Stimulated activated CD8-positive, alpha-beta memory T cell treated with anti-CD3 and anti-CD28 coated beads, Interleukin-7, amount 100 ng/mL, for 1 hour (primary cell): ENCODE data around the gene RSRC1.

Source experiments
- DNase-seq, 2 donors: peaks; one replicate each; pipeline ENCODE4 v3.0.0-alpha.2; 2020; ENCODE audit warnings: low read depth in 2 of 2

The RSRC1 gene

GRCh38 chr3:158128755-158129154, 18.9 kb downstream of the RSRC1 start:
- no peak for DNase-seq

GRCh38 chr3:158134363-158134762, 24.5 kb downstream of the RSRC1 start:
- no peak for DNase-seq

- DNase-seq, result no peak
Measured at GRCh38 chr3:158140396-158140795, 30.5 kb downstream of the RSRC1 start.

GRCh38 chr3:158148218-158148617, 38.3 kb downstream of the RSRC1 start:
- no peak for DNase-seq

- DNase-seq, result no peak
Measured at GRCh38 chr3:158152186-158152585, 42.3 kb downstream of the RSRC1 start.

GRCh38 chr3:158158969-158159368, 49.1 kb downstream of the RSRC1 start:
- DNase-seq, result no peak

- no peak for DNase-seq
Measured at GRCh38 chr3:158159714-158160113, 49.8 kb downstream of the RSRC1 start.

GRCh38 chr3:158160958-158161357, 51.1 kb downstream of the RSRC1 start:
- no peak for DNase-seq

GRCh38 chr3:158165141-158165655, 55.3 kb downstream of the RSRC1 start:
- no peak for DNase-seq

- DNase-seq, result no peak
Measured at GRCh38 chr3:158165730-158166129, 55.8 kb downstream of the RSRC1 start.

- no peak for DNase-seq
Measured at GRCh38 chr3:158166223-158166622, 56.3 kb downstream of the RSRC1 start.

- DNase-seq, result no peak
Measured at GRCh38 chr3:158167737-158168557, 58.1 kb downstream of the RSRC1 start.

- DNase-seq, result no peak
Measured at GRCh38 chr3:158169091-158169491, 59.2 kb downstream of the RSRC1 start.

GRCh38 chr3:158181096-158181495, 71.2 kb downstream of the RSRC1 start:
- DNase-seq, result no peak

- DNase-seq, result no peak
Measured at GRCh38 chr3:158185711-158186110, 75.8 kb downstream of the RSRC1 start.

- no peak for DNase-seq
Measured at GRCh38 chr3:158200955-158201354, 91.1 kb downstream of the RSRC1 start.

- no peak for DNase-seq
Measured at GRCh38 chr3:158205324-158205723, 95.4 kb downstream of the RSRC1 start.

GRCh38 chr3:158205994-158206393, 96.1 kb downstream of the RSRC1 start:
- no peak for DNase-seq

GRCh38 chr3:158210067-158210466, 100.2 kb downstream of the RSRC1 start:
- DNase-seq, result no peak

- DNase-seq, result no peak
Measured at GRCh38 chr3:158213461-158213860, 103.6 kb downstream of the RSRC1 start.

- no peak for DNase-seq
Measured at GRCh38 chr3:158217992-158218391, 108.1 kb downstream of the RSRC1 start.

- DNase-seq, result no peak
Measured at GRCh38 chr3:158220575-158220974, 110.7 kb downstream of the RSRC1 start.

GRCh38 chr3:158221426-158221825, 111.5 kb downstream of the RSRC1 start:
- DNase-seq, result no peak

- no peak for DNase-seq
Measured at GRCh38 chr3:158226429-158226828, 116.5 kb downstream of the RSRC1 start.
